Measurements from ENCODE around the gene TEDDM1.
"Not testable (repeated sequence)": the region's sequence is repeated elsewhere in the genome, so short reads cannot be mapped to it uniquely, and the experiment has no call there.

DNA sequence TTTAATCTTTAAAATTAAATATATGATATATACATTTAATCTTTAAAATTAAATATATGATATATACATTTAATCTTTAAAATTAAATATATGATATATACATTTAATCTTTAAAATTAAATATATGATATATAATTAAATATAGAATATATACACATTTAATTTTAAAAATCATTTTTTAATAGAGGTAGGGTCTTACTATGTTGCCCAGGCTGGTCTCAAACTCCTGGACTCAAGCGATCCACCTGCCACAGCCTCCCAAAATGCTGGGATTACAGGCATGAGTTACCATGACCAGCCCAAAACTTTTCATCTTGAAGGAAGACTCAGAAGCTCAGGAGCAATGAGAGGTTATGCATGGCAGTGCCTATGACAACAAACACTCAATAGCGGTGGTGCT, 46.7 kb upstream of the TEDDM1 start:
- not testable (repeated sequence) for TF ChIP-seq EZH2 (IDR thresholded peaks at IDR 0.05; ENCODE audit: low read length)
- TF ChIP-seq, protein P1, sequence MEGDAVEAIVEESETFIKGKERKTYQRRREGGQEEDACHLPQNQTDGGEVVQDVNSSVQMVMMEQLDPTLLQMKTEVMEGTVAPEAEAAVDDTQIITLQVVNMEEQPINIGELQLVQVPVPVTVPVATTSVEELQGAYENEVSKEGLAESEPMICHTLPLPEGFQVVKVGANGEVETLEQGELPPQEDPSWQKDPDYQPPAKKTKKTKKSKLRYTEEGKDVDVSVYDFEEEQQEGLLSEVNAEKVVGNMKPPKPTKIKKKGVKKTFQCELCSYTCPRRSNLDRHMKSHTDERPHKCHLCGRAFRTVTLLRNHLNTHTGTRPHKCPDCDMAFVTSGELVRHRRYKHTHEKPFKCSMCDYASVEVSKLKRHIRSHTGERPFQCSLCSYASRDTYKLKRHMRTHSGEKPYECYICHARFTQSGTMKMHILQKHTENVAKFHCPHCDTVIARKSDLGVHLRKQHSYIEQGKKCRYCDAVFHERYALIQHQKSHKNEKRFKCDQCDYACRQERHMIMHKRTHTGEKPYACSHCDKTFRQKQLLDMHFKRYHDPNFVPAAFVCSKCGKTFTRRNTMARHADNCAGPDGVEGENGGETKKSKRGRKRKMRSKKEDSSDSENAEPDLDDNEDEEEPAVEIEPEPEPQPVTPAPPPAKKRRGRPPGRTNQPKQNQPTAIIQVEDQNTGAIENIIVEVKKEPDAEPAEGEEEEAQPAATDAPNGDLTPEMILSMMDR (optimal IDR thresholded peaks at IDR 0.05 in 1 of 3, IDR thresholded peaks at IDR 0.05 in 1 of 3, conservative IDR thresholded peaks at IDR 0.05 in 1 of 3; ENCODE audit: extremely low read depth in 1 of 3, insufficient read depth in 2 of 3, low read length in 3 of 3), result not testable (repeated sequence)
